GM12891 (cell line): ENCODE data around the gene HTR1B.
A peak's percentile ranks its signal among the peaks of the same experiment; 100 is the strongest.

Experiments used
- DNase-seq: peaks from one replicate; pipeline ENCODE4 v3.0.0; 2011; ENCODE audit warnings: low spot score; ENCODE audit not compliant: insufficient read length
- FAIRE-seq: peaks from 2 replicates; lab custom pipeline; 2011; peaks lifted over from hg19 to GRCh38; lab: Jason Lieb, UNC
- PAX5 ChIP-seq: IDR thresholded peaks from 2 replicates; pipeline ENCODE4 v1.6.1; 2011; ENCODE audit warnings: low read length, moderate library complexity, mild to moderate bottlenecking; ENCODE audit not compliant: insufficient read depth, severe bottlenecking
- POLR2A ChIP-seq: IDR thresholded peaks from 2 replicates; pipeline ENCODE4 v1.6.1; 2011; ENCODE audit warnings: low read depth, low read length, control low read depth
- POLR2AphosphoS5 ChIP-seq: IDR thresholded peaks from 2 replicates; pipeline ENCODE4 v1.6.1; 2011; ENCODE audit warnings: low read depth, low read length, control low read depth
- POU2F2 ChIP-seq: IDR thresholded peaks from 2 replicates; pipeline ENCODE4 v1.6.1; 2011; ENCODE audit warnings: low read depth, mild to moderate bottlenecking, control low read depth, low read length, moderate library complexity
- SPI1 ChIP-seq: IDR thresholded peaks from 2 replicates; pipeline ENCODE4 v1.6.1; 2011; ENCODE audit warnings: low read depth, low read length, control low read depth
- TAF1 ChIP-seq: IDR thresholded peaks from 2 replicates; pipeline ENCODE4 v1.6.1; 2011; ENCODE audit warnings: low read depth, low read length, control low read depth

The HTR1B gene

DNA sequence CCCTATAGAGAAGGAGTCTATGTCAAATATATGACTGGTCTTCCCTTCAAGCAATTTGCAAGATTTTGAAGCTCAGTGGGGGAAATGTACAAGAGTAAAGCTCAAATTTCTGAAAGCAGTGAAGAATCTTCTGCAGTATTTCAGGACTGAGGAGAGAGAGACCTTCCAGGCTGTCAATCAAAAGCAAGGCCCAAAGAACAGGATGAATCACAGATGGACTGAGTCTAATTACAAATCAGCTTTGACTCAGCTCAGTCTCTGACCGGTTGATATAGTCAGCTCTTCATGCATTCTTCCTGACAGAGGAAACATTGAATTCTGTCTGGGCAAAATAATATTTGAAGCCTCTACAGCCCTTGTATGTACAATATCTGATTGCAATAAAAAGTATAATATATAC lies 7.7 kb upstream of the HTR1B start:
- DNase-seq (no peak), FAIRE-seq (no peak)
- TF ChIP-seq SPI1 (no peak), PAX5 (no peak), POU2F2 (no peak), POLR2AphosphoS5 (no peak), TAF1 (no peak), POLR2A (no peak)

GRCh38 chr6:77468939-77469338 lies 5.6 kb upstream of the HTR1B start:
- no peak for FAIRE-seq
- TF ChIP-seq SPI1 = no peak
- no peak for TF ChIP-seq TAF1
- no peak for TF ChIP-seq POLR2A
- TF ChIP-seq PAX5 = no peak
- TF ChIP-seq POU2F2 = no peak
- TF ChIP-seq POLR2AphosphoS5 = no peak
- no peak for DNase-seq

DNA sequence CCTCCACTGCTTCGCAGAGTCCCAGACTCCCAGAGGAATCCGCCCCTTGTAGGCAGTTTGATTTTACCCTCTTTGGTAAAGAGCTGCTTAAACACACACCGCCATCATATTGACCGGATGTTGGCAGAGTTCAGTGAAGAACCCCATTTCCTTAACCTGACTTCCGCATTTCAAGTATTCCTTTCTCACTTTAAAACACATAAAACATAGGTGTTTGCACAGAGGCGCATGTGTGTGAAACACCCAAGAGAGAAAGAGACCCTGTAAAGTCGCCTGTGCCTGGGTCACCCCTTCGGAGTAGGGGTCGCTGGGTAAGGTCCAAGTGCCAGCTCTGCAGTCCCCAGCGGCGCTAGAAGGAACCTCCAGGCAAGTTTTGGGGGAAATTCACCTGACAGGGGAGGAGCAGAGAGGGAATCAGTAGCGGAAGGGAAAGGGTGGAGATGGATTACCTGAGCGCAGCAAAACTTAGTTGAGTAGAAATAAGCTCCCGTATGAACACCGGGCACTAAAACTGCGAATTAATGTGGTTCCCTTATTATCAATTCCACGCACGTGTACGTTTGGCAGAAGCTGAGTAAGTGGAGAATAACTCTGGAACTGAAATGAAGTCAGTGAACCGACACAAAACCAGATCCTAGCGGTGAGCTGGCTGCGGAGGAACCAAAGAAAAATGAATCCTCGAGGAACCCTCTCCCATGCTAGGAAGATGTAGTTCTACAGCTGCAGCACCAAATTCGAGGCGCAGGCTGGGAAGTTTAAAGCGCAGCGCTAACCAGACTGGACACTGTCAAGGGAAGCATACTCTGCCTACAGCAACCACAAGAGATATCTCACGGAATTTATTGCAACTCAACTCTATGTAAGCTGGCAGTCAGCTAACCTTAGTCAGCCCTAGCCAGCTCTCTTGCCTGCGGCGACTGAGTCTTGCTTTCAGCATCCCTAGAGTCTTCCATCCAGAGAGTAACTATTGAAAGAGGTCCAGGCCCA lies 3.5 kb upstream of the HTR1B start:
- FAIRE-seq = no peak
- TF ChIP-seq SPI1 = peak; percentile 71
- no peak for TF ChIP-seq POLR2A
- DNase-seq = no peak

- FAIRE-seq = no peak
- TF ChIP-seq SPI1 (no peak), PAX5 (no peak), POLR2AphosphoS5 (no peak), POU2F2 (no peak), POLR2A (no peak), TAF1 (no peak)
- DNase-seq = no peak
These were observed 2.8 kb upstream of the HTR1B start for GRCh38 chr6:77466055-77466450.

GRCh38 chr6:77464495-77464867 lies 1.2 kb upstream of the HTR1B start:
- DNase-seq (no peak), FAIRE-seq (no peak)
- no peak for TF ChIP-seq SPI1
- no peak for TF ChIP-seq POU2F2
- no peak for TF ChIP-seq POLR2AphosphoS5
- TF ChIP-seq TAF1 = no peak
- TF ChIP-seq PAX5 = no peak
- TF ChIP-seq POLR2A = no peak

DNA sequence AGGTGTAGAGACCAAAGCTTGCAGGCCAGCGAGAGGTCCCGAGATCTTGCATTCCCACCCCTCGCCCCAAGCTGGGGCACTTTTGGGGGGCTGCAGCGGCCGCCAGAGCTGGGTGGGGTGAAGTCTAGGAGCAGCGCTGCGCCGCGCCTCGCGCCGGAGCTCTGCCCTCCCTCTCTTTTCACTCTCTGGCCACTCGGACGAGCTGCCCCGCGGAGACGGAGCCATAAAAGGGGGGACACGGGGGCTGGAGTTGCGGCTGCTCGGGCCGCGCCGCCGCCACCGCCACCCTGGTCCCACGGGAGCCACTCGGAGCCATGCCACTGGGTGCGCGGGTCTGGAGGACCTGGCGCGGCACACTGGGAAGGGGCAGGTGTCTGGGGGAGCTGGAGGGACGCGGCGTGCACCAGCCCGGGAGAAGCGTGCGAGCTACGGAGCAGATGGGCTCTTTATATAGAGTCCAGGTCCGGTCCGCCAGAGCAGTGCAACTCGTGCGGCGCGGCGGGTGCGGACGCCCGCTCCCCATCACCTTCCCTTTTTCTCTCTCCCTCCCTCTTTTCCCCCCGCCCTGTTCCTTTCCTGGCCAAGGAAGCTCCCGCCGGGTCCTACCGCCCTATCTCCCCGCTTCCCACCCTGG lies 687 bp upstream of the HTR1B start:
- FAIRE-seq = no peak

GRCh38 chr6:77462359-77463307 lies 658 bp downstream of the HTR1B start:
- TF ChIP-seq PAX5 = no peak
- TF ChIP-seq POU2F2 = no peak
- FAIRE-seq = no peak
- no peak for DNase-seq

More for the DNA sequence above, 687 bp upstream of the HTR1B start:
- no peak for DNase-seq
- no peak for TF ChIP-seq POLR2AphosphoS5

GRCh38 chr6:77461796-77462195 lies 1.5 kb downstream of the HTR1B start:
- no peak for FAIRE-seq
- no peak for DNase-seq
- no peak for TF ChIP-seq TAF1
- TF ChIP-seq POLR2AphosphoS5 = no peak
- no peak for TF ChIP-seq POLR2A
- TF ChIP-seq SPI1 = no peak

DNA sequence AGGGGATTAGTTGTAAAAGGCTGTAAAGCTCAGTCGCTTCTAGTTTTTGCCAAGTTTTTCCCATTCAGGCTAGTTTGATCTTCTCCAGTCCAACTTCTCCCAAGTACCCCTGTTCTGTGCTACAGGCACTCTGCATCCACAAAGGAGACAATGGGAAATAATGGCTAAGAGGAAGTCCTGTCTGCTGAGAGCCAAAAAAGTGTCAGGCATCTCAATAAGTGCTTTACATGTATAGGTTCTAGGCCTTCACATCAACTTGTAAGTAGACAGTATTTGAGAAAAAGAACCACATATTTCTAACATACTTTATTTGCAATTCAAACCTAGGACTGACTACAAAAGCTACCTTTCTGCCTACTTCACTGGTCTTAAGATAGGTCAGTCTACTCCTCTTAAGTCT lies 4.9 kb downstream of the HTR1B start:
- DNase-seq (no peak), FAIRE-seq (no peak)
- TF ChIP-seq TAF1 (no peak), POLR2AphosphoS5 (no peak), POLR2A (no peak), SPI1 (no peak), POU2F2 (no peak), PAX5 (no peak)
